Measurements from ENCODE around the gene SMAD1. TPM values are rescaled to one million over a fixed set of nuclear protein-coding genes. Genes with fewer than 3 reads are reported as not detected.

Gene SMAD1
- total RNA-seq, 2 donors from 2014 or later = 25.1 to 28.3 TPM

- no peaks in the 10 kb centered on the region for H3K27me3 ChIP-seq (ENCODE audit: control insufficient read depth, insufficient read depth, low read length, poor library complexity, severe bottlenecking)
- WGBS, 2 experiments (ENCODE audit: insufficient coverage in 1 of 2, insufficient read length in 1 of 2) = 79% methylated on average over 1 of the region's 1 CpG; no CpG with 5 or more reads in 1 of the 2 experiments
- H3K36me3 ChIP-seq (ENCODE audit: control insufficient read depth, insufficient read depth, low read length) = no peaks in the 10 kb centered on the region
- no peaks in the 10 kb centered on the region for H3K4me1 ChIP-seq (ENCODE audit: control insufficient read depth, insufficient read depth, low read length)
- no peak overlapping the region for H3K4me3 ChIP-seq (ENCODE audit: low read length)
- TF ChIP-seq, protein P1, sequence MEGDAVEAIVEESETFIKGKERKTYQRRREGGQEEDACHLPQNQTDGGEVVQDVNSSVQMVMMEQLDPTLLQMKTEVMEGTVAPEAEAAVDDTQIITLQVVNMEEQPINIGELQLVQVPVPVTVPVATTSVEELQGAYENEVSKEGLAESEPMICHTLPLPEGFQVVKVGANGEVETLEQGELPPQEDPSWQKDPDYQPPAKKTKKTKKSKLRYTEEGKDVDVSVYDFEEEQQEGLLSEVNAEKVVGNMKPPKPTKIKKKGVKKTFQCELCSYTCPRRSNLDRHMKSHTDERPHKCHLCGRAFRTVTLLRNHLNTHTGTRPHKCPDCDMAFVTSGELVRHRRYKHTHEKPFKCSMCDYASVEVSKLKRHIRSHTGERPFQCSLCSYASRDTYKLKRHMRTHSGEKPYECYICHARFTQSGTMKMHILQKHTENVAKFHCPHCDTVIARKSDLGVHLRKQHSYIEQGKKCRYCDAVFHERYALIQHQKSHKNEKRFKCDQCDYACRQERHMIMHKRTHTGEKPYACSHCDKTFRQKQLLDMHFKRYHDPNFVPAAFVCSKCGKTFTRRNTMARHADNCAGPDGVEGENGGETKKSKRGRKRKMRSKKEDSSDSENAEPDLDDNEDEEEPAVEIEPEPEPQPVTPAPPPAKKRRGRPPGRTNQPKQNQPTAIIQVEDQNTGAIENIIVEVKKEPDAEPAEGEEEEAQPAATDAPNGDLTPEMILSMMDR (conservative IDR thresholded peaks at IDR 0.05) = no peak
- Mint-ChIP-seq H3K27me3 (ENCODE audit: insufficient read depth) (no peaks in the 10 kb centered on the region), H3K36me3 (ENCODE audit: low read depth) (peaks cover 11% of the 10 kb centered on the region), H3K4me3 (no peak overlapping the region), H3K9me3 (no peaks in the 10 kb centered on the region), H3K4me1 (peaks cover 14% of the 10 kb centered on the region), H3K27ac (no peak overlapping the region)
- H3K27ac ChIP-seq (ENCODE audit: low read depth, low read length) = no peak overlapping the region
- peak; percentile 63 for DNase-seq
- H3K9ac ChIP-seq (ENCODE audit: extremely low read depth, low read length, poor library complexity, severe bottlenecking) = no peak overlapping the region
- H3K9me3 ChIP-seq (ENCODE audit: control insufficient read depth, low read length) = no peaks in the 10 kb centered on the region
Observed at GRCh38 chr4:145525291-145525740, 43.7 kb downstream of the SMAD1 start.

GRCh38 chr4:145527773-145528172 lies 46.1 kb downstream of the SMAD1 start:
- H3K9ac ChIP-seq (ENCODE audit: extremely low read depth, low read length, poor library complexity, severe bottlenecking) = no peak overlapping the region
- Mint-ChIP-seq H3K27me3 (ENCODE audit: insufficient read depth) (no peaks in the 10 kb centered on the region), H3K27ac (no peak overlapping the region), H3K9me3 (no peaks in the 10 kb centered on the region), H3K36me3 (ENCODE audit: low read depth) (peaks cover 6% of the 10 kb centered on the region), H3K4me3 (no peak overlapping the region), H3K4me1 (peaks cover 14% of the 10 kb centered on the region)
- H3K27me3 ChIP-seq (ENCODE audit: control insufficient read depth, insufficient read depth, low read length, poor library complexity, severe bottlenecking) = no peaks in the 10 kb centered on the region
- no peaks in the 10 kb centered on the region for H3K4me1 ChIP-seq (ENCODE audit: control insufficient read depth, insufficient read depth, low read length)
- no peak overlapping the region for H3K4me3 ChIP-seq (ENCODE audit: low read length)
- H3K36me3 ChIP-seq (ENCODE audit: control insufficient read depth, insufficient read depth, low read length) = no peaks in the 10 kb centered on the region
- H3K27ac ChIP-seq (ENCODE audit: low read depth, low read length) = no peak overlapping the region
- 96 to 100% methylated on average over 1 to 10 of the region's 10 CpGs for WGBS, 2 experiments (ENCODE audit: insufficient coverage in 1 of 2, insufficient read length in 1 of 2)
- TF ChIP-seq, protein P1 (conservative IDR thresholded peaks at IDR 0.05) = no peak
- no peaks in the 10 kb centered on the region for H3K9me3 ChIP-seq (ENCODE audit: control insufficient read depth, low read length)
- no peak for DNase-seq

DNA sequence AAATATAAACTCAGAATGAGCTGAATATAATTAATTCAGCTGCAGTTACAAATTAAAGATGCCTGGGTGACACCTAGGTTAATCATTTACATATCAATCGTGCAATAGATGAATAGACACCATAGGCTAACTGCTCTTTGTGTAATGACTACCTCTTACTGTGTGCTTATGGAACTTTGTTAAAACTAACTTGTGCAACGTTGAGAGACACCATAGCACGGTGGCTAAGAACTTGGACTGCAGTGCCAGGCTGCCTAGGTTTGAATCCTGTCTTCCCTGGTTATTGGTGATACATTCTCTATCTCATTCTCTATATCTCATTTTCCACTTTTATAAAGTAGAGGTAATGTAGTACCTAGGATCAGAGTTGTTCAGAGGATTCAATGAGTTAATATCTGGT lies 46.9 kb downstream of the SMAD1 start:
- no peak overlapping the region for H3K4me3 ChIP-seq (ENCODE audit: low read length)
- no peaks in the 10 kb centered on the region for H3K9me3 ChIP-seq (ENCODE audit: control insufficient read depth, low read length)
- no peak overlapping the region for H3K9ac ChIP-seq (ENCODE audit: extremely low read depth, low read length, poor library complexity, severe bottlenecking)
- no peaks in the 10 kb centered on the region for H3K36me3 ChIP-seq (ENCODE audit: control insufficient read depth, insufficient read depth, low read length)
- no peak for DNase-seq
- Mint-ChIP-seq H3K4me1 (peaks cover 14% of the 10 kb centered on the region), H3K36me3 (ENCODE audit: low read depth) (peaks cover 6% of the 10 kb centered on the region), H3K9me3 (no peaks in the 10 kb centered on the region), H3K27ac (no peak overlapping the region), H3K4me3 (no peak overlapping the region), H3K27me3 (ENCODE audit: insufficient read depth) (no peaks in the 10 kb centered on the region)
- TF ChIP-seq, protein P1 (conservative IDR thresholded peaks at IDR 0.05) = no peak
- no peaks in the 10 kb centered on the region for H3K27me3 ChIP-seq (ENCODE audit: control insufficient read depth, insufficient read depth, low read length, poor library complexity, severe bottlenecking)
- H3K4me1 ChIP-seq (ENCODE audit: control insufficient read depth, insufficient read depth, low read length) = no peaks in the 10 kb centered on the region
- WGBS, 2 experiments (ENCODE audit: insufficient coverage in 1 of 2, insufficient read length in 1 of 2) = 89 to 99% methylated on average over 3 of the region's 3 CpGs
- no peak overlapping the region for H3K27ac ChIP-seq (ENCODE audit: low read depth, low read length)
